CD14-positive monocyte (primary cell): ENCODE measurements around the gene NSMCE1. TPM values are rescaled to one million over a fixed set of nuclear protein-coding genes. Genes with fewer than 3 reads are reported as not detected.
A peak's percentile ranks its signal among the peaks of the same experiment; 100 is the strongest.

Experiments used
- DNase-seq, 3 donors: peaks; one replicate each; pipeline ENCODE4 v3.0.0-alpha.2; 2011 to 2022
- H2AFZ ChIP-seq: 2 replicates; pipeline ENCODE4 v1.6.0; 2012; ENCODE audit warnings: mild to moderate bottlenecking, low read depth, low read length, inconsistent platforms; ENCODE audit not compliant: insufficient read depth, poor library complexity, severe bottlenecking
- H3K27ac ChIP-seq, 2 donors: 1 replicate in 1 of 2; 2 replicates in 1 of 2; pipeline ENCODE4 v1.5.1; 2012 to 2013; ENCODE audit warnings: low read length in 2 of 2, control low read depth in 1 of 2, inconsistent platforms in 1 of 2, low read depth in 1 of 2, mild to moderate bottlenecking in 1 of 2
- H3K27me3 ChIP-seq, 2 donors: one replicate each; pipeline versions ENCODE4 v1.6.0 to v1.6.1; 2011 to 2013; ENCODE audit warnings: low read length in 2 of 2; ENCODE audit not compliant: control insufficient read depth in 2 of 2, insufficient read depth in 2 of 2
- H3K36me3 ChIP-seq, 2 donors: replicated peaks in 1 of 2; 1 replicate in 1 of 2; 2 replicates in 1 of 2; pipeline versions ENCODE4 v1.5.1 to v1.6.1; 2012 to 2013; ENCODE audit warnings: low read length in 2 of 2, control low read depth in 1 of 2, inconsistent platforms in 1 of 2, mild to moderate bottlenecking in 1 of 2; ENCODE audit not compliant: insufficient read depth in 2 of 2, control insufficient read depth in 1 of 2
- H3K4me1 ChIP-seq, 2 donors: 1 replicate in 1 of 2; 2 replicates in 1 of 2; pipeline versions ENCODE4 v1.5.1 to v1.6.1; 2012 to 2013; ENCODE audit warnings: low read length in 2 of 2, control low read depth in 1 of 2, inconsistent platforms in 1 of 2, mild to moderate bottlenecking in 1 of 2, moderate library complexity in 1 of 2; ENCODE audit not compliant: insufficient read depth in 2 of 2, control insufficient read depth in 1 of 2
- H3K4me2 ChIP-seq: replicated peaks from 2 replicates; pipeline ENCODE3; 2012; ENCODE audit warnings: low read length, moderate library complexity, mild to moderate bottlenecking; ENCODE audit not compliant: poor library complexity, severe bottlenecking; ENCODE audit errors: extremely low read depth
- H3K4me3 ChIP-seq, 3 experiments: fragments of 200-600 bp in 1 of 3; sonication (generic) in 1 of 3; replicated peaks in 1 of 3; 1 replicate in 2 of 3; 2 replicates in 1 of 3; pipeline ENCODE4 v1.5.1; 2011 to 2013; ENCODE audit warnings: low read length in 3 of 3, mild to moderate bottlenecking in 3 of 3, control low read depth in 2 of 3, low read depth in 2 of 3, inconsistent platforms in 1 of 3, moderate library complexity in 1 of 3
- H3K79me2 ChIP-seq: 2 replicates; pipeline ENCODE4 v1.6.0; 2012; ENCODE audit warnings: mild to moderate bottlenecking, control low read depth, inconsistent platforms, low read length, moderate library complexity; ENCODE audit not compliant: insufficient read depth
- H3K9ac ChIP-seq: 2 replicates; pipeline ENCODE4 v1.6.0; 2017; ENCODE audit warnings: low read length, mild to moderate bottlenecking; ENCODE audit not compliant: insufficient read depth, poor library complexity, severe bottlenecking
- H3K9me3 ChIP-seq, 2 donors: replicated peaks in 1 of 2; 1 replicate in 1 of 2; 2 replicates in 1 of 2; pipeline versions ENCODE4 v1.5.1 to v1.6.1; 2012 to 2013; ENCODE audit warnings: low read length in 2 of 2, control low read depth in 1 of 2; ENCODE audit not compliant: control insufficient read depth in 1 of 2, insufficient read depth in 1 of 2
- H4K20me1 ChIP-seq: 2 replicates; pipeline ENCODE4 v1.6.0; 2012; ENCODE audit warnings: mild to moderate bottlenecking, low read length, control low read depth, moderate library complexity; ENCODE audit not compliant: insufficient read depth
- H3K27ac Mint-ChIP-seq, 7 donors: one replicate each; pipeline ENCODE4 v1.8.0; 2020; ENCODE audit warnings: mild to moderate bottlenecking in 7 of 7, mixed read lengths in 7 of 7, moderate library complexity in 6 of 7, inconsistent platforms in 2 of 7
- H3K27me3 Mint-ChIP-seq, 3 donors: one replicate each; pipeline ENCODE4 v1.8.0; 2021 to 2022; ENCODE audit warnings: low read depth in 3 of 3, mild to moderate bottlenecking in 3 of 3, mixed read lengths in 3 of 3, moderate library complexity in 3 of 3, inconsistent platforms in 1 of 3
- H3K36me3 Mint-ChIP-seq, 2 donors: one replicate each; pipeline ENCODE4 v1.8.0; 2020; ENCODE audit warnings: mixed read lengths in 2 of 2, inconsistent platforms in 1 of 2, mild to moderate bottlenecking in 1 of 2
- H3K4me1 Mint-ChIP-seq: one replicate; pipeline ENCODE4 v1.8.0; 2020; ENCODE audit warnings: mild to moderate bottlenecking, mixed read lengths
- H3K4me3 Mint-ChIP-seq, 2 donors: one replicate each; pipeline ENCODE4 v1.8.0; 2020; ENCODE audit warnings: mild to moderate bottlenecking in 2 of 2, mixed read lengths in 2 of 2, moderate library complexity in 1 of 2
- H3K9me3 Mint-ChIP-seq, 7 donors: one replicate each; pipeline ENCODE4 v1.8.0; 2020 to 2022; ENCODE audit warnings: mixed read lengths in 7 of 7, mild to moderate bottlenecking in 6 of 7, moderate library complexity in 6 of 7, inconsistent platforms in 2 of 7
- CTCF ChIP-seq: fragments of 200-600 bp; IDR thresholded peaks from one replicate; pipeline ENCODE4 v1.8.0; 2022; ENCODE audit warnings: antibody characterized with exemption, mild to moderate bottlenecking
- WGBS: methylation state at CpG from one replicate; pipeline ENCODE4 v1.1.5; 2013; ENCODE audit warnings: missing lambda C conversion rate; ENCODE audit not compliant: insufficient coverage; 5-methylcytosine and 5-hydroxymethylcytosine counted together
- intact Hi-C, 2 donors: fragments of 100-400 bp; cut with micrococcal nuclease; formaldehyde crosslinking; loops; one replicate each; pipeline versions ENCODE4 v1.15.0 to v1.15.1; 2023
- polyA plus RNA-seq, 3 donors: library from polyadenylated mRNA; depleted of rRNA in 1 of 3; unstranded in 2 of 3; stranded (reverse) in 1 of 3; fragments of 300-500 nt in 2 of 3; fragments of >200 nt in 1 of 3; fragmentation: Illumina TruSeq in 2 of 3; gene quantifications; 1 replicate in 2 of 3; 2 replicates in 1 of 3; pipeline ENCODE4 v1.2.3, GENCODE V29; 2012 to 2021

Gene NSMCE1
- polyA plus RNA-seq, 3 donors: 19.6 to 85.2 (median 82.6) TPM

DNA sequence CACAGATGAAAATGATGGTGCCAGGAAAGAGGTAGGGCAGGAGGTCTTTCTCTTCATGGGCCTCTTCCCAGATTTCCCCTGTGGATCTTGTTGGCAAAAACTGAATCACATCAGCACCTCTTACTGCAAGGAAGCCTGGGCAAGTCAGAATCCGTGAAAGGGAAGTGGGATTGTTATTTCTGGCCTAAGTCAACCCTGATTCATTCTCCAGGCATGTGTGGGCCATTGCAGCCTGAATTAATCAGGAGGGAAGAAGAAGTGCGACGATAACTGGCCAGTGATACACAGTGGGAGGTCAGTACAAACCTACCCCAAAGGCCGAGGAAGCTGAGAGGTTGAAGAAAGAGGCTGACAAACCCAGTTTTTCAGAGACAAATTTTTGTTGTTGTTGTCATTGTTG lies 17.9 kb upstream of the NSMCE1 start:
- H3K4me1 ChIP-seq: peaks cover 42 to 45% of the 10 kb centered on the region in 2 donors

DNA sequence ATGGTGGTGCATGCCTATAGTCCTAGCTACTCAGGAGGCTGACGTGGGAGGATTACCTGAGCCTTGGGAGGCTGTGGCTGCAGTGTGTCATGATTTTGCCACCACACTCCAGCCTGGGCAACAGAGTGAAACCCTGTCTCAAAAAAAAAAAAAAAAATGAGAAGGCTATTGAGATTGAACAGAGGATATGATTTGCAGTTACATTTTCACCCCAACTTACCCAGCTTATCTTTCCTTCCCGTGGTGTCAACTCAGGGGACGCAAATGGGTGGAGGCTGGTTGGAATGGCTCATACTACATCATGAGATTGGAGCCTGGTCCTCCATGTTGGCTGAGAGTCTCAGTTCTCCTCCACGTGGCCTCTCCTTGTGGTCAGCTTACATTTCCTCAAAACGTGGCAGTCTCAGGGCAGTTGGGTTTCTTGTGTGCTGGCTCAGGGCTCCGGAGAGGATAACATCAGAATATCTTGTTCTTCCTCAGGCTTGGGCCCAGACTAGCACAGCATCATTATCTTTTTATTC lies 17.2 kb upstream of the NSMCE1 start:
- H3K36me3 Mint-ChIP-seq: peaks cover 10 to 11% of the 10 kb centered on the region in 2 donors
- peaks cover 0 to 12% (median 0%) of the 10 kb centered on the region in 7 donors for H3K9me3 Mint-ChIP-seq

More for the DNA sequence above, 17.9 kb upstream of the NSMCE1 start:
- intact Hi-C loops: no loop called here
- Histone ChIP-seq H3K79me2 (no peaks in the 10 kb centered on the region), H4K20me1 (no peaks in the 10 kb centered on the region), H3K9ac (no peak overlapping the region), H3K9me3 (no peaks in the 10 kb centered on the region), H3K4me3 (no peak overlapping the region), H3K27ac (peak overlapping the region; percentile 64 to 79), H3K27me3 (no peaks in the 10 kb centered on the region), H3K36me3 (no peaks in the 10 kb centered on the region), H3K4me2 (no peak overlapping the region), H2AFZ (no peak overlapping the region)
- H3K36me3 Mint-ChIP-seq: peaks cover 10 to 11% of the 10 kb centered on the region in 2 donors
- H3K4me1 Mint-ChIP-seq: peaks cover 45% of the 10 kb centered on the region
- peak; percentile 59 to 79 (median 77) for DNase-seq
- 0% methylated on average over 2 of the region's 4 CpGs for WGBS
- peak overlapping the region in 1 of 2 donors; percentile 4 for H3K4me3 Mint-ChIP-seq
- no peak for TF ChIP-seq CTCF
- H3K9me3 Mint-ChIP-seq: peaks cover 0 to 12% (median 0%) of the 10 kb centered on the region in 7 donors
- peaks cover 0 to 9% (median 1%) of the 10 kb centered on the region in 3 donors for H3K27me3 Mint-ChIP-seq
- H3K27ac Mint-ChIP-seq: peak overlapping the region; percentile 91 to 97 (median 96)

More for the DNA sequence above, 17.2 kb upstream of the NSMCE1 start:
- H3K4me1 ChIP-seq: peaks cover 42 to 45% of the 10 kb centered on the region in 2 donors
- no peak overlapping the region for H3K9ac ChIP-seq
- Mint-ChIP-seq H3K27ac (peak overlapping the region; percentile 91 to 97 (median 96)), H3K4me3 (peak overlapping the region in 1 of 2 donors; percentile 31), H3K27me3 (peaks cover 0 to 9% (median 1%) of the 10 kb centered on the region in 3 donors), H3K4me1 (peaks cover 45% of the 10 kb centered on the region)
- no peaks in the 10 kb centered on the region for H4K20me1 ChIP-seq
- H3K4me3 ChIP-seq: no peak overlapping the region
- no peaks in the 10 kb centered on the region for H3K79me2 ChIP-seq
- H3K9me3 ChIP-seq: no peaks in the 10 kb centered on the region
- TF ChIP-seq CTCF: no peak
- peak overlapping the region; percentile 64 to 79 for H3K27ac ChIP-seq
- peak overlapping the region; percentile 39 for H2AFZ ChIP-seq
- H3K36me3 ChIP-seq: no peaks in the 10 kb centered on the region
- H3K4me2 ChIP-seq: peak overlapping the region; percentile 0
- 0% methylated on average over 2 of the region's 6 CpGs for WGBS
- intact Hi-C loops: no loop called here
- no peaks in the 10 kb centered on the region for H3K27me3 ChIP-seq
- DNase-seq: peak; percentile 59 to 72 (median 70)
